Stimulated activated CD4-positive, alpha-beta T cell treated with anti-CD3 and anti-CD28 coated beads, Interleukin-2, amount 100 ng/mL, for 24 hours (primary cell): ENCODE results near the gene TRPC4AP.

Experiments used
- DNase-seq, 2 donors: peaks; one replicate each; pipeline ENCODE4 v3.0.0-alpha.2; 2020

The TRPC4AP gene

GRCh38 chr20:34967421-34967820 lies 125.2 kb downstream of the TRPC4AP start:
- no peak for DNase-seq

GRCh38 chr20:34965051-34965450 lies 127.6 kb downstream of the TRPC4AP start:
- no peak for DNase-seq

GRCh38 chr20:34964486-34964885 lies 128.1 kb downstream of the TRPC4AP start:
- DNase-seq: no peak

GRCh38 chr20:34956751-34957472 lies 135.7 kb downstream of the TRPC4AP start:
- no peak for DNase-seq

GRCh38 chr20:34956041-34956458 lies 136.6 kb downstream of the TRPC4AP start:
- no peak for DNase-seq

GRCh38 chr20:34955231-34956040 lies 137.2 kb downstream of the TRPC4AP start, which contains the start of the genes GSS and MYH7B:
TSS of gene GSS (minus strand) at chr20:34955806. CDS start at chr20:34951852, 3,954 bp downstream.
TSS of gene MYH7B (plus strand) at chr20:34955868. CDS start at chr20:34978006, 22,138 bp downstream.
- peak; percentile 99 to 100 for DNase-seq

- DNase-seq: peak in 1 of 2 donors; percentile 21
These were observed 137.7 kb downstream of the TRPC4AP start for GRCh38 chr20:34954904-34955230.

- DNase-seq: no peak
These were observed 138.6 kb downstream of the TRPC4AP start for GRCh38 chr20:34953960-34954359.

GRCh38 chr20:34952671-34953070 lies 139.9 kb downstream of the TRPC4AP start:
- no peak for DNase-seq
